Measurements from ENCODE around the gene DENND4C. TPM values are rescaled to one million over a fixed set of nuclear protein-coding genes. Genes with fewer than 3 reads are reported as not detected.
A peak's percentile ranks its signal among the peaks of the same experiment; 100 is the strongest.

Gene DENND4C
- total and polyA plus RNA-seq, 2 donors (not counting 1 experiment from before 2014, with no cell fraction given), result 27.4 to 87.0 TPM

DNA sequence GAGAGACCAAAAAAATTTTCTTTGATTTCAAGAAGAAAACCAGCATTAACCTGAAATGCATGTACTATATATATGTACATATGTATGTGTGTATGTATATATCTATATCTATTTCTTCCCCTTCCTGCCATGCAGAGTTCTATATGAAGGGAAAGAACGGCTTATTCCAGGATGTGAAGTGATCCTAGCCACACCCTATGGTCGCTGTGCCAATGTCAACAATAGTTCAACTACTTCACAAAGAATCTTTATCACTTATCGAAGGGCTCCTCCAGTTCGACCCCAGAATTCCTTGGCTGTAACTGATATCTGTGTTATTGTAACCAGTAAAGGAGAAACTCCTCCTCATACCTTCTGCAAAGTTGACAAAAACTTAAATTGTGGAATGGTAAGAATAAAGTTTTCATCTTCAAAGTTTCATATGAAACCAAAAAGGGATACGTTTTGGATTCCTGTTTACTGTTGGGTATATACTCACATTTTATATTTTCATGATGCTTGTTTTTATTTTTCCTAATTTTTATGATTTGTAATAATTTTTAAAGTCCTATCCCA, 56.2 kb downstream of the DENND4C start:
- Histone ChIP-seq H3K27ac (ENCODE audit: insufficient read depth, low read length) (no peak overlapping the region), H3K4me1 (ENCODE audit: control insufficient read depth, extremely low read depth, insufficient read depth, low read length) (no peaks in the 10 kb centered on the region), H4K20me1 (ENCODE audit: control insufficient read depth, extremely low read depth, insufficient read depth, low read length) (no peaks in the 10 kb centered on the region), H3K9me3 (ENCODE audit: control insufficient read depth, insufficient read depth, low read depth, low read length) (no peaks in the 10 kb centered on the region), H3K4me3 (replicated peaks in 1 of 4; ENCODE audit: control extremely low read depth in 1 of 4, insufficient read depth in 1 of 4, low read depth in 3 of 4, low read length in 4 of 4) (no peak overlapping the region), H2AFZ (ENCODE audit: low read length) (no peak overlapping the region), H3K4me2 (ENCODE audit: extremely low read depth, insufficient read depth, low read length) (peak overlapping the region; percentile 48), H3K36me3 (ENCODE audit: control insufficient read depth, insufficient read depth, low read length) (no peaks in the 10 kb centered on the region), H3K79me2 (ENCODE audit: control insufficient read depth, insufficient read depth, low read length) (peaks cover 1% of the 10 kb centered on the region), H3K9ac (ENCODE audit: insufficient read depth, low read length) (no peak overlapping the region), H3K27me3 (ENCODE audit: control insufficient read depth, insufficient read depth, low read length) (no peaks in the 10 kb centered on the region)
- DNase-seq (ENCODE audit: low read depth in 2 of 2), result peak; percentile 30 to 33
- TF ChIP-seq, protein P1, sequence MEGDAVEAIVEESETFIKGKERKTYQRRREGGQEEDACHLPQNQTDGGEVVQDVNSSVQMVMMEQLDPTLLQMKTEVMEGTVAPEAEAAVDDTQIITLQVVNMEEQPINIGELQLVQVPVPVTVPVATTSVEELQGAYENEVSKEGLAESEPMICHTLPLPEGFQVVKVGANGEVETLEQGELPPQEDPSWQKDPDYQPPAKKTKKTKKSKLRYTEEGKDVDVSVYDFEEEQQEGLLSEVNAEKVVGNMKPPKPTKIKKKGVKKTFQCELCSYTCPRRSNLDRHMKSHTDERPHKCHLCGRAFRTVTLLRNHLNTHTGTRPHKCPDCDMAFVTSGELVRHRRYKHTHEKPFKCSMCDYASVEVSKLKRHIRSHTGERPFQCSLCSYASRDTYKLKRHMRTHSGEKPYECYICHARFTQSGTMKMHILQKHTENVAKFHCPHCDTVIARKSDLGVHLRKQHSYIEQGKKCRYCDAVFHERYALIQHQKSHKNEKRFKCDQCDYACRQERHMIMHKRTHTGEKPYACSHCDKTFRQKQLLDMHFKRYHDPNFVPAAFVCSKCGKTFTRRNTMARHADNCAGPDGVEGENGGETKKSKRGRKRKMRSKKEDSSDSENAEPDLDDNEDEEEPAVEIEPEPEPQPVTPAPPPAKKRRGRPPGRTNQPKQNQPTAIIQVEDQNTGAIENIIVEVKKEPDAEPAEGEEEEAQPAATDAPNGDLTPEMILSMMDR (conservative IDR thresholded peaks at IDR 0.05 in 1 of 2, IDR thresholded peaks at IDR 0.05 in 1 of 2; ENCODE audit: low read depth in 1 of 2, low read length in 2 of 2), result no peak
- no peak for TF ChIP-seq EZH2 (IDR thresholded peaks at IDR 0.05; ENCODE audit: low read length, missing control alignments)

DNA sequence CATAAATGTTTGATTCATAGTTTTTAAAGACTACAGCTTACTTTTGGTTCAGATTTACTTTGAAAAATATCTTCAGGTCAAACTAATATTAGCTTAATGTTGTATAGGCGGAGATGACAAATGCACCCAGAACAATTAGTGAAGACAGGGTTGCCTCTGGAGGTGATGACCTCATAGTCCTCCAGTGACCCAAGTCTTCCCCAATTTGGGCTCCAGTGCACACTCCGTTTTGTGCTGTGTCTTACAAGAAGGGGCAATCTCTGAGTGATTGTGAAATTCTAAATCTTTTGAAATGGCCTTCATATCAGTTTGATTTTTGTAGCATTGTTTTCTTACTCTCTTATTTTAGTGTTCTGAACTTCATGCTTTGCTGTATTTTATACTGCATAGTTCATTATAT, 57.6 kb downstream of the DENND4C start:
- no peak for TF ChIP-seq EZH2 (IDR thresholded peaks at IDR 0.05; ENCODE audit: low read length, missing control alignments)
- TF ChIP-seq, protein P1 (conservative IDR thresholded peaks at IDR 0.05 in 1 of 2, IDR thresholded peaks at IDR 0.05 in 1 of 2; ENCODE audit: low read depth in 1 of 2, low read length in 2 of 2), result no peak
- no peaks in the 10 kb centered on the region for H3K9me3 ChIP-seq (ENCODE audit: control insufficient read depth, insufficient read depth, low read depth, low read length)
- H2AFZ ChIP-seq (ENCODE audit: low read length), result no peak overlapping the region
- no peak overlapping the region for H3K27ac ChIP-seq (ENCODE audit: insufficient read depth, low read length)
- no peak overlapping the region for H3K4me3 ChIP-seq (replicated peaks in 1 of 4; ENCODE audit: control extremely low read depth in 1 of 4, insufficient read depth in 1 of 4, low read depth in 3 of 4, low read length in 4 of 4)
- H3K79me2 ChIP-seq (ENCODE audit: control insufficient read depth, insufficient read depth, low read length), result peaks cover 1% of the 10 kb centered on the region
- H4K20me1 ChIP-seq (ENCODE audit: control insufficient read depth, extremely low read depth, insufficient read depth, low read length), result no peaks in the 10 kb centered on the region
- H3K9ac ChIP-seq (ENCODE audit: insufficient read depth, low read length), result no peak overlapping the region
- no peak overlapping the region for H3K4me2 ChIP-seq (ENCODE audit: extremely low read depth, insufficient read depth, low read length)
- no peak for DNase-seq (ENCODE audit: low read depth in 2 of 2)
- no peaks in the 10 kb centered on the region for H3K27me3 ChIP-seq (ENCODE audit: control insufficient read depth, insufficient read depth, low read length)
- no peaks in the 10 kb centered on the region for H3K36me3 ChIP-seq (ENCODE audit: control insufficient read depth, insufficient read depth, low read length)
- no peaks in the 10 kb centered on the region for H3K4me1 ChIP-seq (ENCODE audit: control insufficient read depth, extremely low read depth, insufficient read depth, low read length)

DNA sequence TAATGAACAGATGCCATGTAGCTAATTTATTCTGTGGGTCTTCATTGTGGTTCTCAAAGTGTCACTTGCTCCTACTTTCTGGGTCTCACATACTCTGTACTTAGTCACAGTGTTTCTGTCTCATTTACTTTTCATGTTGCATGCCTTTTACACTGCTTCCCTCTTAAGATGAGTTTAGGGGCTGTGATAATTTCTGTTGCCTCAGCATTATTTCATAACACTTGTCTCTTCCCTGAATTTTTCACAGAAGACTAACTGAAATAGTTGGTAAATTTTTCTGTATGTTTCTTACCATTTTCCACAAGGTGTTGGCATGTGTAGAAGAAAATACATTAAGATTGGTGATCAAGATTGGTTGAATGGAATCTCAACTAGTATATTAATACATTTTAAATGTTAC, 59.6 kb downstream of the DENND4C start:
- Histone ChIP-seq H3K9ac (ENCODE audit: insufficient read depth, low read length) (no peak overlapping the region), H3K79me2 (ENCODE audit: control insufficient read depth, insufficient read depth, low read length) (peaks cover 1% of the 10 kb centered on the region), H3K27ac (ENCODE audit: insufficient read depth, low read length) (no peak overlapping the region), H3K4me3 (replicated peaks in 1 of 4; ENCODE audit: control extremely low read depth in 1 of 4, insufficient read depth in 1 of 4, low read depth in 3 of 4, low read length in 4 of 4) (no peak overlapping the region), H2AFZ (ENCODE audit: low read length) (no peak overlapping the region), H4K20me1 (ENCODE audit: control insufficient read depth, extremely low read depth, insufficient read depth, low read length) (no peaks in the 10 kb centered on the region), H3K4me2 (ENCODE audit: extremely low read depth, insufficient read depth, low read length) (no peak overlapping the region), H3K27me3 (ENCODE audit: control insufficient read depth, insufficient read depth, low read length) (no peaks in the 10 kb centered on the region), H3K9me3 (ENCODE audit: control insufficient read depth, insufficient read depth, low read depth, low read length) (no peaks in the 10 kb centered on the region), H3K4me1 (ENCODE audit: control insufficient read depth, extremely low read depth, insufficient read depth, low read length) (no peaks in the 10 kb centered on the region), H3K36me3 (ENCODE audit: control insufficient read depth, insufficient read depth, low read length) (no peaks in the 10 kb centered on the region)
- no peak for DNase-seq (ENCODE audit: low read depth in 2 of 2)
- no peak for TF ChIP-seq EZH2 (IDR thresholded peaks at IDR 0.05; ENCODE audit: low read length, missing control alignments)
- TF ChIP-seq, protein P1 (conservative IDR thresholded peaks at IDR 0.05 in 1 of 2, IDR thresholded peaks at IDR 0.05 in 1 of 2; ENCODE audit: low read depth in 1 of 2, low read length in 2 of 2), result no peak

All from fibroblast of lung (primary cell).